DMS114 treated with DMSO at 0.1 percent for 48 hours (cell line): ENCODE results near the gene BBS5.
A peak's percentile ranks its signal among the peaks of the same experiment; 100 is the strongest.
"Not testable (repeated sequence)": the region's sequence is repeated elsewhere in the genome, so short reads cannot be mapped to it uniquely, and the experiment has no call there.

Experiments
- DNase-seq: peaks from one replicate; lab custom pipeline; 2025; ENCODE audit not compliant: unreplicated experiment; lab: John Stamatoyannopoulos, UW

The BBS5 gene

GRCh38 chr2:169479257-169480078 lies at the start of gene BBS5:
TSS of gene BBS5 (plus strand) at chr2:169479494. CDS start at chr2:169479554, 60 bp downstream.
- DNase-seq, result peak; percentile 64

DNA sequence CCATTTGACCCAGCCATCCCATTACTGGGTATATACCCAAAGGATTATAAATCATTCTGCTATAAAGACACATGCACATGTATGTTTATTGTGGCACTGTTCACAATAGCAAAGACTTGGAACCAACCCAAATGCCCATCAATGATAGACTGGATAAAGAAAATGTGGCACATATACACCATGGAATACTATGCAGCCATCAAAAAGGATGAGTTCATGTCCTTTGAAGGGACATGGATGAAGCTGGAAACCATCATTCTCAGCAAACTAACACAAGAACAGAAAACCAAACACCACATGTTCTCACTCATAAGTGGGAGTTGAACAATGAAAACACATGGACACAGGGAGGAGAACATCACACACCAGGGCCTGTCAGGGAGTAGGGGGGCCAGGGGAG lies 47.5 kb upstream of the BBS5 start:
- DNase-seq, result not testable (repeated sequence)

- not testable (repeated sequence) for DNase-seq
Observed at GRCh38 chr2:169434236-169434635, 45.1 kb upstream of the BBS5 start.

GRCh38 chr2:169438466-169439072 lies 40.7 kb upstream of the BBS5 start:
- DNase-seq, result no peak

GRCh38 chr2:169439900-169440299 lies 39.4 kb upstream of the BBS5 start:
- no peak for DNase-seq

- no peak for DNase-seq
Observed at GRCh38 chr2:169446452-169446851, 32.8 kb upstream of the BBS5 start.

- DNase-seq, result no peak
Observed at GRCh38 chr2:169448316-169448715, 31.0 kb upstream of the BBS5 start.

DNA sequence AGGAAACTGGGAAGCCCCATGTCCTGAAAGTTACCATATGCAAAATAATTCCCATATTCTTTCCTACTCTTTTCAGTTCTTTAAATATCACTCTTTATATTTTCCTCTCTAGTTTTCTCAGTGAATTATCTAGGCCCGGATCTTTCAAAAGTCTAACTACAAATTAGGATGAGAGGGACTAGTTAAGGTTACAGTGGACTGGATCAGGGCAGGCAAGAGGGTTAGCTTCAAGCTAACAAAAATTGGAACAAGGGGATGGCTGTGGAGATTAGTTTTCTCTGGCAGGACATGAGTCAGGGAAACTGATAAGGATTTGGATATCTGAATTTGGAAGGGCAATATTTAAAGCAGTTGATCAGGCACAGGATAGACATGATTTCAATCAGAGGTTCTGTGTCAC lies 30.4 kb upstream of the BBS5 start:
- no peak for DNase-seq

DNA sequence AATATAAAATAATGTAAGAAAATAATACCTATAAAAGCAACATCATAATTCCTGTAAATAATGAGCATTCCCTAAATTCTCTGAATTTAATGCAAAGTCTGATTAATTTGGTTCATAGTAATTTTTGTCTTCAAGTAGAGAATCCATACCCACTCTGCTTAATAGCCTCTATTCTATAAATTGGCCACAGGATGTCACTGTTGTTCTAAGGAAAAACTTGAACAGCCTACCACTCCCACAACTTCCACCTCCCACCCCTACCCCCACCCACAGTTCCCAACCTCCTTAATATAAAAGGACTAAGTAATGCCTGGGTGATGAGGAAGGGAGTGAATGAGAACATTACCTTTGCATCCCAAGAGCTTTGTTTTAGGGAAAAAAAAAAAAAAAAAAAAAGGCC lies 27.2 kb upstream of the BBS5 start:
- peak; percentile 29 for DNase-seq

- not testable (repeated sequence) for DNase-seq
Observed at GRCh38 chr2:169453044-169453443, 26.2 kb upstream of the BBS5 start.

- DNase-seq, result no peak
Observed at GRCh38 chr2:169461143-169461542, 18.2 kb upstream of the BBS5 start.

DNA sequence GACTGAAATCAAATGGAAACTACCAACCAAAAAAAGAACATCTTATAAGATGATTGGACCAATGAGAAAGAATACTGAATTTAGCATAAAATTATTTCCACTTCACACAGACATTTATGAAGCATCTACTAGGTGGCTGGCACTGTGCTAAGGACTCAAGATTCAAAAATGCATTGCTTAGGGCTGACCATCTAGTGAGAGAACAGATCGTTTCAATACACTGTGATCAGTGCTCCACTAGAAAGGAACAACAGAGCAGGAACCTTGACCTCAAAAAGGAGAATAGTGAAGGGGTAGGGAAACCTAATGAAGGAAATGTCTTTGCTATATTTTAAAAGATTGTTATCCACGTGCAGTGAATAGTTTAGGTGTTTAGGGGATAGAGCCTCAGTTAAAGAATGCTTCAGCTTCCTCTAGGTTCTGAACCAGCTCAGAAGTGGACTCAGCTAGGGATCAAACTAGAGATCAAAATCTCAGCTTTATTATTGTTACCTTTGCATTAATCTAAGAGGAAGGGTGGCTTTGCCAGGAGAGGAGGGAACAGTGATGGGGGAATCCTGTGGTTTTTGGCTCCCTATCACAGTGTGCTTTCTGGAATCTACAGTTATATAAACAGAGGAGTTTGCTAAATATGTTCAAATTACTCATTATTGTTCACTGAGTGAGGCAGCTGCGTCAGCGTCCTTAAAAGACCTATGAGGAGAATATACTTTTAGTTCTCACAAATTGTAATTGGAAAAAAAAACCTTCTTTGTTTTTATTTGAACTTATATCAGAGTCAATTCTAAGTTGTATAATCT lies 16.2 kb upstream of the BBS5 start:
- DNase-seq, result no peak

GRCh38 chr2:169464466-169464865 lies 14.8 kb upstream of the BBS5 start:
- DNase-seq, result no peak

GRCh38 chr2:169464882-169465281 lies 14.4 kb upstream of the BBS5 start:
- DNase-seq, result no peak

DNA sequence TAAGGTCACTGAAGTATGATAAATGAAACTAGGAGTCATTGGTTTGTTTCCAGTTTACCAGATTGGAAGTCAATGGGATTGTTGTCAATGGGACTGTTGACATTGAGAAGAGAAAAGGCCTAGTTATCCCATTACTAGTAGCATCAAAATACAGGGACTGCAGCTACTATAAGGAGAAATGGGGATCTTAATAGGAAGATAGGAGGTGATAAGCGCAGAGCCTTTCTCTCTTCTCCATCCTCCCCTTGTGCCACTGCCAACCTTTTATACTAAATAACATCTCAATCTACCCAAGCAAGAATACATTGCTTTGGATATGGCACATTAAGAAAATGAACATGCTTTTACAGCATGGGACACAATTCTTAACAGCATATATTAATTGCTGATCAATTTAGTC lies 10.5 kb upstream of the BBS5 start:
- DNase-seq, result no peak

GRCh38 chr2:169469952-169470572 lies 9.2 kb upstream of the BBS5 start:
- no peak for DNase-seq

- no peak for DNase-seq
Observed at GRCh38 chr2:169472249-169472648, 7.0 kb upstream of the BBS5 start.

- no peak for DNase-seq
Observed at GRCh38 chr2:169476459-169476858, 2.8 kb upstream of the BBS5 start.

DNA sequence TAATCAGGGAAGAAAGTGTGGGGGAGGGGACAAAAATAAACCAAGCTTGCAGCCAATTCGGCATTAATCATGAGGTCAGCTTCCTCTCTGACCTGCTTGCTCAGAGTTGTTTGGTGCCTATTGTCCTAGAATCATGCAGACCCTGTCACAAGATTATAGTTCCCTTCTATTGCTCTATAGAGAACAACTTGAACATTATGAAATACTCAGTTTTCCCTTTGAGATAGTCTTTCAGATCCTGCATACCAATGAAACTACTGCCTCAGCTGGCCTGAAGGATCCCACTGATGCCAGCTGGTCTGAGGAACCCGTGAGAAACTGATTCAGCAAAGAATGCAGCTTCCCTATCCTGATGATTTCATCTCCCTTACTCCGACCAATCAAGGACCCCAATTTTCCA lies 955 bp upstream of the BBS5 start:
- no peak for DNase-seq

- DNase-seq, result no peak
Observed at GRCh38 chr2:169478745-169479256, 493 bp upstream of the BBS5 start.

DNA sequence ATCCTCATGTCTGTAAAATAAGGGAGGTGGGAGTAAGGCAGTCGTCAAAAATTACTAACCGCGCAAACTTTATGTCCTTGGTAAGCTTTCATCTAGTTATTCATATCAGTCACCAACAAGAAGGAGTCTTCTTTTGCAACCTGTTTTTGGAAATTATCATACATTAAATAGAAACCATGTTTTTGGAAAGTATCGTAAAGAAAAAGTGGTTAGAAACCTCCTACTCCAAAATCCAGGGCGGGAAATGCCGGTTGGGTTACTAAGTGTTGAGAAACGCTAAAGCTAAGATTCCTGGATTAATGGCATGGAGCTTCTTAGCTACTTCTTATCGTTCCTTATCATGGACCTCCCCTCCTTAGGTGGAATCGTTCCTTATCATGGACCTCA lies 778 bp downstream of the BBS5 start:
- no peak for DNase-seq
